ENCODE results near the gene MRC2. TPM values are rescaled to one million over a fixed set of nuclear protein-coding genes. Genes with fewer than 3 reads are reported as not detected.

The MRC2 gene
- total RNA-seq, 1 experiment from 2014 or later = 2.3 TPM

DNA sequence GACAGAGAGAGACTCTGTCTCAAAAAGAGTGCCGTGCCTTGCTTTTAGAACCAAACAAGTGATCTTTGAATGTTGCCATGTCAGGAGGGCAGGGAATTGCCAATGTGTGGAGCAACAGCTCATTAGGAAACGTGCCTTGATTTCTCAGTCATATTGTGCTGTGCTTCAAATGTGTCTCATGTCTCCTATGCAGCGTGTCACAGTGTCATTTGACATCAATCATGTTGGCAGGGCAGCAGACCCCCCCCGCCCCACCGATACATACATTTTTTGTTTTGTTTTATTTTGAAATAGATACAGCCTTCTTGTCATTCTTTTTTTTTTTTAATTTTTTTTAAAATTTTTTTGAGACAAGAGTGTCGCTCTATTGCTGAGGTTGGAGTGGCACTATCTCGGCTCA is 22.1 kb downstream of the MRC2 start:
- H3K27me3 Mint-ChIP-seq (ENCODE audit: unreplicated experiment) = no peaks in the 10 kb centered on the region
- H3K4me3 Mint-ChIP-seq (ENCODE audit: low read depth, unreplicated experiment) = no peak overlapping the region
- no peak for DNase-seq
- BruUV-seq (replicated peaks) = no TSS peak
- TF ChIP-seq, protein P1, sequence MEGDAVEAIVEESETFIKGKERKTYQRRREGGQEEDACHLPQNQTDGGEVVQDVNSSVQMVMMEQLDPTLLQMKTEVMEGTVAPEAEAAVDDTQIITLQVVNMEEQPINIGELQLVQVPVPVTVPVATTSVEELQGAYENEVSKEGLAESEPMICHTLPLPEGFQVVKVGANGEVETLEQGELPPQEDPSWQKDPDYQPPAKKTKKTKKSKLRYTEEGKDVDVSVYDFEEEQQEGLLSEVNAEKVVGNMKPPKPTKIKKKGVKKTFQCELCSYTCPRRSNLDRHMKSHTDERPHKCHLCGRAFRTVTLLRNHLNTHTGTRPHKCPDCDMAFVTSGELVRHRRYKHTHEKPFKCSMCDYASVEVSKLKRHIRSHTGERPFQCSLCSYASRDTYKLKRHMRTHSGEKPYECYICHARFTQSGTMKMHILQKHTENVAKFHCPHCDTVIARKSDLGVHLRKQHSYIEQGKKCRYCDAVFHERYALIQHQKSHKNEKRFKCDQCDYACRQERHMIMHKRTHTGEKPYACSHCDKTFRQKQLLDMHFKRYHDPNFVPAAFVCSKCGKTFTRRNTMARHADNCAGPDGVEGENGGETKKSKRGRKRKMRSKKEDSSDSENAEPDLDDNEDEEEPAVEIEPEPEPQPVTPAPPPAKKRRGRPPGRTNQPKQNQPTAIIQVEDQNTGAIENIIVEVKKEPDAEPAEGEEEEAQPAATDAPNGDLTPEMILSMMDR (IDR thresholded peaks at IDR 0.05; ENCODE audit: unreplicated experiment) = no peak
- H3K9me3 Mint-ChIP-seq (ENCODE audit: low read depth, unreplicated experiment) = no peaks in the 10 kb centered on the region
- no peak overlapping the region for H3K27ac Mint-ChIP-seq (ENCODE audit: unreplicated experiment)
- no peaks in the 10 kb centered on the region for H3K4me1 Mint-ChIP-seq (ENCODE audit: low read depth, unreplicated experiment)
- peaks cover 10% of the 10 kb centered on the region for H3K36me3 Mint-ChIP-seq (ENCODE audit: insufficient read depth, unreplicated experiment)
- CTCF ChIA-PET = no interaction called here
- intact Hi-C loops (cut with micrococcal nuclease; ENCODE audit: unreplicated experiment) = no loop called here

DNA sequence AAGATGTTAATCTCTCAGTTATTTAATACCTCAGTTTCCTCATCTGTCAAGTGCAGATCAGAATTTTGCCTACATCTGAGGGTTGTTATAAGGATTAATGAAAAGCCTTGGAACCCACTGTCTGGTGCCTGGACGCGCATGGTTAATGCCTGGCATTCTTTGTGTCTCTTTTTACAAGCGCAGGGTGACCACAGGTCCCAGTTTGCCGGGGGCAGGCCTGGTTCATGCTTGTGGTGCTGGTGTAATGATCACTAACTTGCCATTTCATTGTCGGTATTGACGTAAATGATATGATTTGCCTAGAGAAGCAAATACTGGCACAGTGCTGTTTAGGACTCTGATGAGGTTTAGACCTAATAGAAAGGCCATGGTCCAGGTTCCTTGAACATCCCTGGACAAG is 23.1 kb downstream of the MRC2 start:
- intact Hi-C loops (cut with micrococcal nuclease; ENCODE audit: unreplicated experiment) = no loop called here
- no peak overlapping the region for H3K27ac Mint-ChIP-seq (ENCODE audit: unreplicated experiment)
- H3K4me1 Mint-ChIP-seq (ENCODE audit: low read depth, unreplicated experiment) = no peaks in the 10 kb centered on the region
- no peak for DNase-seq
- H3K27me3 Mint-ChIP-seq (ENCODE audit: unreplicated experiment) = no peaks in the 10 kb centered on the region
- no peaks in the 10 kb centered on the region for H3K9me3 Mint-ChIP-seq (ENCODE audit: low read depth, unreplicated experiment)
- H3K36me3 Mint-ChIP-seq (ENCODE audit: insufficient read depth, unreplicated experiment) = peaks cover 10% of the 10 kb centered on the region
- CTCF ChIA-PET = no interaction called here
- TF ChIP-seq, protein P1 (IDR thresholded peaks at IDR 0.05; ENCODE audit: unreplicated experiment) = no peak
- H3K4me3 Mint-ChIP-seq (ENCODE audit: low read depth, unreplicated experiment) = no peak overlapping the region
- BruUV-seq (replicated peaks) = no TSS peak

DNA sequence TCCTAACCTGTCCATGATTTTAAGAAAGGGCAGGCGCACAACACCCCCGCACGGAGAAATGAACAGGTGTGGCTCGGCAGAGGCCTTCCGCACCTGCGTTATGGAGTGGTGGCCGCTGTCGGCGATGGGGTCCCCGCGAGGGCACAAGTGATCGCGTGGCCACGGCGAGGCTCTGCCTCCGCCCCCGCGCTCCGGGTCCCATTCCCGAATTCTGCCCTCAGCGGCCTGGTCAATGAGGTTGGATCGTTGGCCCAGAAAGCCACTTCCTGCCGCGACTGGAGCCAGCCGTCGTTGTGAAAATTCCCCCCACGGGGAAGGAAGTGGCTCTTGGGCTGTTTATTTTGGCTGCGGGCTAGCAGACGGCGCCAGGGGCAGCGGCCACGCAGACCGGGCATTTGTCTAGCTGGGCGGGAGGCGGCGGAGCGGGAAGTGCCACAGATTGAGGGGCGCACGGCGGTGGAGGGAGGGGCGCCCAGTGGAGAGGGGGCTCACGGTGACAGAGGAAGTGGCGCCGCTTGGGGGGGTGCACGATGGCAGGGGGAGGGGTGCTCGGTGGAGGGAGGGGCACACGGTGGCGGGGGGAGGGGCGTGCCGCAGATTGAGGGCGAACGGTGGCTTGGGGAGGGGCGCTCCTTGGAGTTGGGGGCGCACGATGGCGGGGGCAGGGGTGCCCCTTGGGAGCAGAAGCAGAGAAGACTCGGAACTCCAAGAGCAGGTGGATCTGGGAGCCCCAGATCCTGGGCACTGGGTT is 25.0 kb downstream of the MRC2 start:
- CTCF ChIA-PET = no interaction called here
- no peaks in the 10 kb centered on the region for H3K4me1 Mint-ChIP-seq (ENCODE audit: low read depth, unreplicated experiment)
- peak; percentile 48 for DNase-seq
- no peaks in the 10 kb centered on the region for H3K27me3 Mint-ChIP-seq (ENCODE audit: unreplicated experiment)
- H3K9me3 Mint-ChIP-seq (ENCODE audit: low read depth, unreplicated experiment) = no peaks in the 10 kb centered on the region
- H3K27ac Mint-ChIP-seq (ENCODE audit: unreplicated experiment) = peak overlapping the region; percentile 56
- no TSS peak for BruUV-seq (replicated peaks)
- intact Hi-C loops (cut with micrococcal nuclease; ENCODE audit: unreplicated experiment) = no loop called here
- TF ChIP-seq, protein P1 (IDR thresholded peaks at IDR 0.05; ENCODE audit: unreplicated experiment) = no peak
- peak overlapping the region; percentile 81 for H3K4me3 Mint-ChIP-seq (ENCODE audit: low read depth, unreplicated experiment)
- peaks cover 10% of the 10 kb centered on the region for H3K36me3 Mint-ChIP-seq (ENCODE audit: insufficient read depth, unreplicated experiment)

GRCh38 chr17:62653002-62653825 is 25.7 kb downstream of the MRC2 start:
- Mint-ChIP-seq H3K27me3 (ENCODE audit: unreplicated experiment) (no peaks in the 10 kb centered on the region), H3K27ac (ENCODE audit: unreplicated experiment) (peak overlapping the region; percentile 33), H3K36me3 (ENCODE audit: insufficient read depth, unreplicated experiment) (peaks cover 10% of the 10 kb centered on the region), H3K4me3 (ENCODE audit: low read depth, unreplicated experiment) (peak overlapping the region; percentile 81), H3K9me3 (ENCODE audit: low read depth, unreplicated experiment) (no peaks in the 10 kb centered on the region), H3K4me1 (ENCODE audit: low read depth, unreplicated experiment) (no peaks in the 10 kb centered on the region)
- DNase-seq = peak; percentile 63
- CTCF ChIA-PET = no interaction called here
- no TSS peak for BruUV-seq (replicated peaks)
- TF ChIP-seq, protein P1 (IDR thresholded peaks at IDR 0.05; ENCODE audit: unreplicated experiment) = no peak
- intact Hi-C loops (cut with micrococcal nuclease; ENCODE audit: unreplicated experiment) = no loop called here

Measured in Calu3 (cell line).